A549 (cell line): Measurements from ENCODE around the gene HSD17B3.

ENCODE experiments used
- ELK1 ChIP-seq: fragments of 150-350 bp; IDR thresholded peaks from 2 replicates; pipeline ENCODE4 v1.6.1; 2014; ENCODE audit warnings: low read depth, mild to moderate bottlenecking, low read length
- ESRRA ChIP-seq: fragments of 150-350 bp; IDR thresholded peaks from 2 replicates; pipeline ENCODE4 v1.6.1; 2014; ENCODE audit warnings: mild to moderate bottlenecking, low read length, borderline replicate concordance
- HDAC2 ChIP-seq: fragments of 200-600 bp; sonication (generic); IDR thresholded peaks from 2 replicates; pipeline ENCODE4 v1.6.1; 2016
- KDM1A ChIP-seq: fragments of 200-600 bp; sonication (generic); IDR thresholded peaks from 2 replicates; pipeline ENCODE4 v1.6.1; 2016; ENCODE audit warnings: low read depth, mild to moderate bottlenecking
- POLR2A ChIP-seq: IDR thresholded peaks from 2 replicates; pipeline ENCODE4 v1.6.1; 2012; ENCODE audit warnings: mild to moderate bottlenecking, low read length
- SMC3 ChIP-seq: fragments of >200 bp; sonication (Bioruptor Twin); formaldehyde crosslinking; IDR thresholded peaks from 3 replicates; pipeline ENCODE4 v1.6.1; 2018; ENCODE audit warnings: inconsistent platforms
- SREBF2 ChIP-seq: fragments of 450-650 bp; IDR thresholded peaks from 2 replicates; pipeline ENCODE4 v1.6.1; 2014; ENCODE audit warnings: mild to moderate bottlenecking, moderate library complexity
- TF ChIP-seq, protein P1 (sequence below): fragments of >200 bp; sonication (Bioruptor Twin); formaldehyde crosslinking; IDR thresholded peaks from 3 replicates; pipeline ENCODE4 v1.5.1; 2016
- TF ChIP-seq, protein P2 (sequence below): IDR thresholded peaks from 2 replicates; pipeline ENCODE4 v1.6.1; 2012
- TF ChIP-seq, protein P3 (sequence below): fragments of 200-600 bp; sonication (generic); IDR thresholded peaks from 2 replicates; pipeline ENCODE4 v1.6.1; 2016; ENCODE audit warnings: antibody characterized with exemption, mild to moderate bottlenecking, moderate library complexity

GRCh38 chr9:96201140-96201539 lies 100.8 kb downstream of the HSD17B3 start:
- TF ChIP-seq ESRRA (no peak), POLR2A (no peak), HDAC2 (no peak), SMC3 (no peak), ELK1 (no peak), KDM1A (no peak), SREBF2 (no peak)
- TF ChIP-seq, protein P1, sequence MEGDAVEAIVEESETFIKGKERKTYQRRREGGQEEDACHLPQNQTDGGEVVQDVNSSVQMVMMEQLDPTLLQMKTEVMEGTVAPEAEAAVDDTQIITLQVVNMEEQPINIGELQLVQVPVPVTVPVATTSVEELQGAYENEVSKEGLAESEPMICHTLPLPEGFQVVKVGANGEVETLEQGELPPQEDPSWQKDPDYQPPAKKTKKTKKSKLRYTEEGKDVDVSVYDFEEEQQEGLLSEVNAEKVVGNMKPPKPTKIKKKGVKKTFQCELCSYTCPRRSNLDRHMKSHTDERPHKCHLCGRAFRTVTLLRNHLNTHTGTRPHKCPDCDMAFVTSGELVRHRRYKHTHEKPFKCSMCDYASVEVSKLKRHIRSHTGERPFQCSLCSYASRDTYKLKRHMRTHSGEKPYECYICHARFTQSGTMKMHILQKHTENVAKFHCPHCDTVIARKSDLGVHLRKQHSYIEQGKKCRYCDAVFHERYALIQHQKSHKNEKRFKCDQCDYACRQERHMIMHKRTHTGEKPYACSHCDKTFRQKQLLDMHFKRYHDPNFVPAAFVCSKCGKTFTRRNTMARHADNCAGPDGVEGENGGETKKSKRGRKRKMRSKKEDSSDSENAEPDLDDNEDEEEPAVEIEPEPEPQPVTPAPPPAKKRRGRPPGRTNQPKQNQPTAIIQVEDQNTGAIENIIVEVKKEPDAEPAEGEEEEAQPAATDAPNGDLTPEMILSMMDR: no peak
- TF ChIP-seq, protein P2, sequence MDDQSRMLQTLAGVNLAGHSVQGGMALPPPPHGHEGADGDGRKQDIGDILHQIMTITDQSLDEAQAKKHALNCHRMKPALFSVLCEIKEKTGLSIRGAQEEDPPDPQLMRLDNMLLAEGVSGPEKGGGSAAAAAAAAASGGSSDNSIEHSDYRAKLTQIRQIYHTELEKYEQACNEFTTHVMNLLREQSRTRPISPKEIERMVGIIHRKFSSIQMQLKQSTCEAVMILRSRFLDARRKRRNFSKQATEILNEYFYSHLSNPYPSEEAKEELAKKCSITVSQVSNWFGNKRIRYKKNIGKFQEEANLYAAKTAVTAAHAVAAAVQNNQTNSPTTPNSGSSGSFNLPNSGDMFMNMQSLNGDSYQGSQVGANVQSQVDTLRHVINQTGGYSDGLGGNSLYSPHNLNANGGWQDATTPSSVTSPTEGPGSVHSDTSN: no peak
- TF ChIP-seq, protein P3, sequence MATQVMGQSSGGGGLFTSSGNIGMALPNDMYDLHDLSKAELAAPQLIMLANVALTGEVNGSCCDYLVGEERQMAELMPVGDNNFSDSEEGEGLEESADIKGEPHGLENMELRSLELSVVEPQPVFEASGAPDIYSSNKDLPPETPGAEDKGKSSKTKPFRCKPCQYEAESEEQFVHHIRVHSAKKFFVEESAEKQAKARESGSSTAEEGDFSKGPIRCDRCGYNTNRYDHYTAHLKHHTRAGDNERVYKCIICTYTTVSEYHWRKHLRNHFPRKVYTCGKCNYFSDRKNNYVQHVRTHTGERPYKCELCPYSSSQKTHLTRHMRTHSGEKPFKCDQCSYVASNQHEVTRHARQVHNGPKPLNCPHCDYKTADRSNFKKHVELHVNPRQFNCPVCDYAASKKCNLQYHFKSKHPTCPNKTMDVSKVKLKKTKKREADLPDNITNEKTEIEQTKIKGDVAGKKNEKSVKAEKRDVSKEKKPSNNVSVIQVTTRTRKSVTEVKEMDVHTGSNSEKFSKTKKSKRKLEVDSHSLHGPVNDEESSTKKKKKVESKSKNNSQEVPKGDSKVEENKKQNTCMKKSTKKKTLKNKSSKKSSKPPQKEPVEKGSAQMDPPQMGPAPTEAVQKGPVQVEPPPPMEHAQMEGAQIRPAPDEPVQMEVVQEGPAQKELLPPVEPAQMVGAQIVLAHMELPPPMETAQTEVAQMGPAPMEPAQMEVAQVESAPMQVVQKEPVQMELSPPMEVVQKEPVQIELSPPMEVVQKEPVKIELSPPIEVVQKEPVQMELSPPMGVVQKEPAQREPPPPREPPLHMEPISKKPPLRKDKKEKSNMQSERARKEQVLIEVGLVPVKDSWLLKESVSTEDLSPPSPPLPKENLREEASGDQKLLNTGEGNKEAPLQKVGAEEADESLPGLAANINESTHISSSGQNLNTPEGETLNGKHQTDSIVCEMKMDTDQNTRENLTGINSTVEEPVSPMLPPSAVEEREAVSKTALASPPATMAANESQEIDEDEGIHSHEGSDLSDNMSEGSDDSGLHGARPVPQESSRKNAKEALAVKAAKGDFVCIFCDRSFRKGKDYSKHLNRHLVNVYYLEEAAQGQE: no peak
